GM19043 (cell line): ENCODE results near the gene ARTN.

Experiments used
- ATAC-seq: cut with Tn5 transposase; IDR thresholded peaks from one replicate; pipeline ENCODE4 v1.9.1; 2021; ENCODE audit warnings: low read depth; ENCODE audit not compliant: unreplicated experiment

Gene ARTN

DNA sequence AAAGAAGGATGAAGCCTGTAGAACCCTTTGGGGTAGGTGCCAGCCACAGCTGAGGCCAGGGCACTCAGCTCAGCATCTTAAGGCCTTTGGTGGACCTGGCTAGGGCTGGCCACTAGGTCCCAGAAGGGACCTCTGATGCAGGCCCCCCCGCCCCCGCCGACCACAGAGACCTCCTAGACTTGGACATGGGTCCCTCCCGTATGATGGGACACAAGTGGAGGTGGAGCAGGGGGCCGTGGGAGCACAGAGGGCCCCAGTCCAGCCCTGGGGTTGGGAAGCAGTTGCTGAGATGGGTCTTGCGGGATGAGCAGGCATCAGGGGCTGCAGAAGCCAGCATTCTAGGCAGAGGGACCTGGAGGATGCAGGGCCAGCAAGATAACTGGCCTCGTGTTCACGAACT, 48.6 kb downstream of the ARTN start:
- ATAC-seq = no peak

DNA sequence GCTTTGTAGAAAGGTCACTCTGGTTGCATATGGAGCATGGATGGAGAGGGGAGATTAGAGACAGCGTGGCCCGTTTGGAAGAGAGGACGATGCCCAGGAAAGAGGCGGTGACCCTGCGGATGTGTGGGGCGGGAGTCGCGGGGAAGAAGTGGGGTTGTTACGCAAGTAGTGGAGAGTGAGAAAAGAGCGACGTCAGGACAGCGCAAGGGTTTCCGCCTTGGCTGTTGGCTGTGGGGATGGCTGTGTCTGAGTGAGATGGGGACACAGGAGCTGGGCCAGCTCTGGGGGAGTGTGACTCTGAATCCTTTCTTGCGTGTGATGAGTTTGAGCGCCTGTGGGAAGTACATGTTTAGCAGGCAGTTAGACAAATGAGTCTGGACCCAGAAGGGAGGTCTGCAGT, 49.2 kb downstream of the ARTN start:
- no peak for ATAC-seq

DNA sequence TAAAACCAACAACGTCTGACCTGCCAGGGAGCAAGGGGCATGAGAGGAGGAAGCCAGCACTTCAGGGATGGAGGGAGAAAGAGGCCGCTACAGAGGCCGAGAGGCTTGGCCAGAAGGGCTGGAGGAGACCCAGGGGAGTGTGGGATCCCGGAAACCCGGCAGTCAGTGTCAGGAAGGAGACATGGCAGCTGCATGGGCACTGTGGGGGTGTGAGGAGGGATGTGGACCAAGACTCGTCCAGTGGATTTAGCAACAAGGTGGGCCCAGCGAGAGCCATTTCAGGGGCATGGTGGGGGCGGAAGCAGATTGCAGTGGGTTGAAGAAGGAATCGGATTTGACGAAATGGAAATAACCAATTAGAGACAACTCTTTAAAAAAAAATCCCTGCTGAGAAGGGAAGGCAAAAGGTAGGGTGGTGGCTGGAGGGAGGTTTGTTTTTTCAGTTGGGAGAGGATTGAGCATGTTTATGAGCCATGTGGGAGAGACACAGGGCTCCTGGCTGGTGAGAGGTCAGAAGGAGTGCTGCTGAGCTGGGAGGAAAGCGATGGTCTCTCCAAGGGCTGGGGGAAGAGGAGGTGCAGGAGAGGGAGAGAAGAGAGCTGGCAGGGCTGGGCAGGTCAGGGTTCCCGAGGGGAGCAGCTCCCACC, 49.8 kb downstream of the ARTN start:
- no peak for ATAC-seq

DNA sequence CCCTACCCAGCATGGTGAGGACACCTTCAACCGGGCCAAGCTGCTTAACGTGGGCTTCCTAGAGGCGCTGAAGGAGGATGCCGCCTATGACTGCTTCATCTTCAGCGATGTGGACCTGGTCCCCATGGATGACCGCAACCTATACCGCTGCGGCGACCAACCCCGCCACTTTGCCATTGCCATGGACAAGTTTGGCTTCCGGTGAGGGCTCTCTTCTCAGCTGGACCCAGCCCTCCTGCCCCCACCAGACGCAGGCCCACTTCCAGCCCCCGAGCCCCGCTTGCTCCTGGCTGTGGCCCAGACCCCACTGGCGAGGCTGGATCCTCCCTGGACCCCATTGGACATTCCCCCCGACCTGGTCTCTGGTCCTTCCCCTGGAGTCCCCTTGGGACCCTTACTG, 51.3 kb downstream of the ARTN start:
- no peak for ATAC-seq

DNA sequence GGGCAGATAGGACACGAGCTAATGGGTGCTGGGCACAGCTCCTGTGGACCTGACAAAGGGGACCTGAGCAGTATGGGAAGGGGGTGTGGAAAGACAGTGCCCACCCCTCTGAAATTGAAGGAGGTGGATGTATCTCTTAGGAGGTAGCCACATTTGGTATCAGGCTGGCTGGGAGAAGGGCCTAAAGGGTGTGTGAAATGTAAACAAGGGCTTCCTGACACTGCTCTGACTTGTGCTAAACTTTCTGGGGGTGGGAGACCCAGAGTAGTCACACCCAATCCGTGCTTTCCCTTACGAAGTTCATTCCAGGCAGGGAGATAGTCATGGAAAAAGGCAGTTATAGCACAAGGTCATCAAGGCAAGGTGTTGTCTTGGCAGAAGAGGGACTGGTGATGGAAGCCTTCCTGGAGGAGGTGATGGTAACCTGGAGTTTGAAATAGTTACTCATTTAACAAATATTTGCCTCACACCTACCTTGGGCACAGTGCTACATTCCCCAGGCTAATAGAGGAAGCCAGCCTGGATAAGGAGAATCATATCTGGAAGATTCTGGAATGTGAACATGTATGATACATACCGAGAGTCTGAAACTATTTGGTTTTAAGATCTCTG, 52.5 kb downstream of the ARTN start:
- no peak for ATAC-seq

DNA sequence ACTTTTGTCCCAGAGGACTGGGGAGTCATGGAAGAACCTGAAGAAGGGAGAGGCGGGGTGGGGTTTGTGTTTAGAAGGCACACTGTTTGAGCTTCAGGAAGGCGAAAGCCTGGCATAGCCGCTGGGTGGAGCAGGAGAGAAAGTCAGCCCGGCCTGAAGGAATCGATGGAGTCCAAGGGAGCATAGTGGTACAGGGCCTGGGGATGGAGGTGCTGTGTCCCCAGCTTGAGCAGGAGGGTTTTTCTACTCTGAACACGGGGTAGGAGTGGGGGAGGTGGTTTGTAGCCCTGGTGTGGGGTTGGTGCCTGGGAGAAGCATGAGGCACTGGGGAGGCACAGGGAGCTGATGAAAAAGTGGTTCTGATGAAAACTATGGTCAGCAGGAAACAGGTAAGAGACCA, 53.1 kb downstream of the ARTN start:
- no peak for ATAC-seq
